ENCODE results near the gene SUDS3. TPM values are rescaled to one million over a fixed set of nuclear protein-coding genes. Genes with fewer than 3 reads are reported as not detected.

SUDS3 gene
- total and polyA plus RNA-seq, 2 donors (not counting 1 experiment from before 2014, with no cell fraction given) = 12.1 to 53.9 TPM

- DNase-seq = no peak
- WGBS (ENCODE audit: insufficient coverage) = 54% methylated on average over 4 of the region's 4 CpGs
- Histone ChIP-seq H4K20me1 (ENCODE audit: control insufficient read depth, insufficient read depth, low read length, poor library complexity, severe bottlenecking) (no peaks in the 10 kb centered on the region), H3K27ac (ENCODE audit: low read length in 2 of 2) (no peak overlapping the region), H3K36me3 (replicated peaks in 1 of 2; ENCODE audit: control extremely low read depth in 1 of 2, control insufficient read depth in 1 of 2, extremely low read depth in 1 of 2, insufficient read depth in 2 of 2, low read length in 1 of 2) (no peaks in the 10 kb centered on the region), H3K4me2 (replicated peaks; ENCODE audit: low read depth, low read length, poor library complexity, severe bottlenecking) (no peak overlapping the region), H3K9ac (ENCODE audit: low read length) (no peak overlapping the region), H3K4me1 (ENCODE audit: control insufficient read depth in 2 of 2, insufficient read depth in 2 of 2, low read length in 2 of 2) (no peaks in the 10 kb centered on the region), H3K4me3 (ENCODE audit: control extremely low read depth in 1 of 5, extremely low read depth in 1 of 5, insufficient read depth in 1 of 5, low read depth in 2 of 5, low read length in 4 of 5) (no peak overlapping the region), H3K79me2 (ENCODE audit: control insufficient read depth, insufficient read depth, low read length) (no peaks in the 10 kb centered on the region), H3K27me3 (replicated peaks in 1 of 4; ENCODE audit: control extremely low read depth in 1 of 4, control insufficient read depth in 3 of 4, insufficient read depth in 4 of 4, low read length in 3 of 4) (peaks cover 0 to 7% (median 0%) of the 10 kb centered on the region in 4 experiments), H3K9me3 (ENCODE audit: control extremely low read depth in 1 of 3, control insufficient read depth in 2 of 3, insufficient read depth in 1 of 3, low read length in 2 of 3) (peaks cover 0 to 3% (median 0%) of the 10 kb centered on the region in 3 donors), H2AFZ (ENCODE audit: insufficient read depth, low read depth, low read length, poor library complexity, severe bottlenecking) (no peak overlapping the region)
- Mint-ChIP-seq H3K4me3 (no peak overlapping the region), H3K9me3 (ENCODE audit: insufficient read depth) (peaks cover 2% of the 10 kb centered on the region), H3K4me1 (no peaks in the 10 kb centered on the region), H3K27me3 (peaks cover 30% of the 10 kb centered on the region), H3K27ac (no peak overlapping the region)
- intact Hi-C loops (cut with micrococcal nuclease) = no loop called here
- ChIA-PET POLR2A (no interaction called here), CTCF (interaction anchor here (0.6 kb wide), 1 partner anchor 271 kb away, joined by 3 read pairs; no protein-coding TSS in a partner anchor)
- ATAC-seq (ENCODE audit: low read depth) = no peak
- no peak for TF ChIP-seq EZH2 (IDR thresholded peaks at IDR 0.05; ENCODE audit: borderline replicate concordance, insufficient read depth, low read depth, low read length, poor library complexity, severe bottlenecking)
- no peak for TF ChIP-seq CTCF (IDR thresholded peaks at IDR 0.05)
Observed at GRCh38 chr12:118446247-118446646, 69.9 kb downstream of the SUDS3 start.

- 75% methylated on average over 1 of the region's 4 CpGs for WGBS (ENCODE audit: insufficient coverage)
- H3K79me2 ChIP-seq (ENCODE audit: control insufficient read depth, insufficient read depth, low read length) = no peaks in the 10 kb centered on the region
- H3K27ac ChIP-seq (ENCODE audit: low read length in 2 of 2) = no peak overlapping the region
- no peaks in the 10 kb centered on the region for H3K4me1 ChIP-seq (ENCODE audit: control insufficient read depth in 2 of 2, insufficient read depth in 2 of 2, low read length in 2 of 2)
- Mint-ChIP-seq H3K27me3 (peaks cover 31% of the 10 kb centered on the region), H3K9me3 (ENCODE audit: insufficient read depth) (peaks cover 2% of the 10 kb centered on the region), H3K4me3 (no peak overlapping the region), H3K27ac (no peak overlapping the region), H3K4me1 (no peaks in the 10 kb centered on the region)
- peaks cover 0 to 3% (median 0%) of the 10 kb centered on the region in 3 donors for H3K9me3 ChIP-seq (ENCODE audit: control extremely low read depth in 1 of 3, control insufficient read depth in 2 of 3, insufficient read depth in 1 of 3, low read length in 2 of 3)
- H3K27me3 ChIP-seq (replicated peaks in 1 of 4; ENCODE audit: control extremely low read depth in 1 of 4, control insufficient read depth in 3 of 4, insufficient read depth in 4 of 4, low read length in 3 of 4) = peaks cover 0 to 7% (median 0%) of the 10 kb centered on the region in 4 experiments
- no peak for DNase-seq
- no peak overlapping the region for H3K9ac ChIP-seq (ENCODE audit: low read length)
- TF ChIP-seq EZH2 (IDR thresholded peaks at IDR 0.05; ENCODE audit: borderline replicate concordance, insufficient read depth, low read depth, low read length, poor library complexity, severe bottlenecking) (no peak), CTCF (IDR thresholded peaks at IDR 0.05) (no peak)
- no peak overlapping the region for H3K4me2 ChIP-seq (replicated peaks; ENCODE audit: low read depth, low read length, poor library complexity, severe bottlenecking)
- ChIA-PET CTCF (no interaction called here), POLR2A (no interaction called here)
- H2AFZ ChIP-seq (ENCODE audit: insufficient read depth, low read depth, low read length, poor library complexity, severe bottlenecking) = no peak overlapping the region
- intact Hi-C loops (cut with micrococcal nuclease) = no loop called here
- H3K36me3 ChIP-seq (replicated peaks in 1 of 2; ENCODE audit: control extremely low read depth in 1 of 2, control insufficient read depth in 1 of 2, extremely low read depth in 1 of 2, insufficient read depth in 2 of 2, low read length in 1 of 2) = no peaks in the 10 kb centered on the region
- H3K4me3 ChIP-seq (ENCODE audit: control extremely low read depth in 1 of 5, extremely low read depth in 1 of 5, insufficient read depth in 1 of 5, low read depth in 2 of 5, low read length in 4 of 5) = no peak overlapping the region
- H4K20me1 ChIP-seq (ENCODE audit: control insufficient read depth, insufficient read depth, low read length, poor library complexity, severe bottlenecking) = no peaks in the 10 kb centered on the region
- no peak for ATAC-seq (ENCODE audit: low read depth)
Observed at GRCh38 chr12:118447181-118447580, 70.8 kb downstream of the SUDS3 start.
